ENCODE measurements around the gene NCAM1. TPM values are rescaled to one million over a fixed set of nuclear protein-coding genes. Genes with fewer than 3 reads are reported as not detected.

NCAM1 gene
- total RNA-seq, 1 experiment from 2014 or later: 5.9 TPM

- ChIA-PET POLR2A (no interaction called here), CTCF (interaction anchor here (0.9 to 1.2 kb wide), 3 partner anchors 64 to 111 kb away, joined by 3 to 6 read pairs (median 3); no protein-coding TSS in a partner anchor)
- H3K4me3 Mint-ChIP-seq: no peak overlapping the region
- H3K9me3 Mint-ChIP-seq: no peaks in the 10 kb centered on the region
- no peak overlapping the region for H3K27ac Mint-ChIP-seq
- no peak for TF ChIP-seq NFATC4 (CRISPR knock-in tag; IDR thresholded peaks at IDR 0.05)
- no peak for TF ChIP-seq ZBTB43 (CRISPR knock-in tag; IDR thresholded peaks at IDR 0.05)
- no peak for TF ChIP-seq HMGA2 (CRISPR knock-in tag; IDR thresholded peaks at IDR 0.05)
- TF ChIP-seq HMGXB4 (CRISPR knock-in tag; IDR thresholded peaks at IDR 0.05): no peak
- no peak for TF ChIP-seq ETV6 (CRISPR knock-in tag; IDR thresholded peaks at IDR 0.05)
- no peak for TF ChIP-seq ARID4B (CRISPR knock-in tag; IDR thresholded peaks at IDR 0.05; ENCODE audit: borderline replicate concordance)
- no peak for TF ChIP-seq STAT6 (CRISPR knock-in tag; conservative IDR thresholded peaks at IDR 0.05; ENCODE audit: low read depth)
- no peak for TF ChIP-seq CTCF (IDR thresholded peaks at IDR 0.05)
- TF ChIP-seq, protein P1, sequence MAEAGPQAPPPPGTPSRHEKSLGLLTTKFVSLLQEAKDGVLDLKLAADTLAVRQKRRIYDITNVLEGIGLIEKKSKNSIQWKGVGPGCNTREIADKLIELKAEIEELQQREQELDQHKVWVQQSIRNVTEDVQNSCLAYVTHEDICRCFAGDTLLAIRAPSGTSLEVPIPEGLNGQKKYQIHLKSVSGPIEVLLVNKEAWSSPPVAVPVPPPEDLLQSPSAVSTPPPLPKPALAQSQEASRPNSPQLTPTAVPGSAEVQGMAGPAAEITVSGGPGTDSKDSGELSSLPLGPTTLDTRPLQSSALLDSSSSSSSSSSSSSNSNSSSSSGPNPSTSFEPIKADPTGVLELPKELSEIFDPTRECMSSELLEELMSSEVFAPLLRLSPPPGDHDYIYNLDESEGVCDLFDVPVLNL (CRISPR knock-in tag; IDR thresholded peaks at IDR 0.05; ENCODE audit: borderline replicate concordance, low read depth): no peak
- no peak for TF ChIP-seq RORB (CRISPR knock-in tag; IDR thresholded peaks at IDR 0.05)
- DNase-seq (ENCODE audit: low spot score) (no peak), ATAC-seq (peak; percentile 50; the same call in 1 of the 2 replicates)
- peaks cover 32% of the 10 kb centered on the region for H3K4me1 Mint-ChIP-seq
- H3K27me3 Mint-ChIP-seq (ENCODE audit: low read depth): no peaks in the 10 kb centered on the region
- H3K36me3 Mint-ChIP-seq: no peaks in the 10 kb centered on the region
Observed at GRCh38 chr11:113178381-113179070, 217.3 kb downstream of the NCAM1 start.
